Measurements from ENCODE around the gene WFIKKN2. TPM values are rescaled to one million over a fixed set of nuclear protein-coding genes. Genes with fewer than 3 reads are reported as not detected.

Gene WFIKKN2
- total and polyA plus RNA-seq, 2 of the 13 experiments (the other 11 are each of a cell fraction or from before 2014, with no cell fraction given) = not detected

DNA sequence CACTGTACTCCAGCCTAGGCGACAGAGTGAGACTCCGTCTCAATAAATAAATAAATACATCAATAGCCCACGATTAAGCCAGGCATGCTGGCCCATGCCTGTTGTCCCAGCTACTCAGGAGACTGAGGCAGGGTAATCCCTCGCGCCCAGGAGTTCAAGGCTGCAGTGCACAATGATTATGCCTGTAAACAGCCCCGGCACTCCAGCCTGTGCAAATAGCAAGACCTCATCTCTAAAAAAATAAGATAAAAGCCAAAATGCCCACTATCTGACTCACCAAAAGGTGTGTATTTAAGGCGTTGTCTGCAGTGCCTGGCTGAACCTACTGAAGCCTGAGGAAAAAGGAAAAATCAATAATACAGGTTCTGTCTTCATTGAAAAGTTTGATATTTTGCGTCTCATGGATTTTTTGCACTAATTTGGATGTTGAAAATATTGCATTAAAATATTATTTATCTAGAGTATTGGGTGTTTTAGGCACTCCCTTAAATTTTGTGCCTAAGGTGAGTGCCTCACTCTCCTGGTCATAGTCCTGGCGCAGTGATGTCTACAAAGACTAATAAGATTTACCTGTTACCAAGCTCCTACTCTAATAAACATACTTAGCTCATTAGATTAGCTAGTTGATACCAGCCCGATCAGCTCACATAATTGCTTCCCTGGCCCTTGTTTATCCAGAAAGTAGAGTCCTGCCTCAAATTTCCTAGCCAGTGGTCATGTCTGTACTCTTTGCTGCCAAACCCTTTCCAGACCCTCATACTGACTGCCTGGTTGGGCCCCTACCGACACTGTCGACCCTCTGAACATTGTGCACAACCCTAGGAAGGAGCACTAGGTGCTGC is 55.5 kb downstream of the WFIKKN2 start (continued):
- TF ChIP-seq, protein P1, sequence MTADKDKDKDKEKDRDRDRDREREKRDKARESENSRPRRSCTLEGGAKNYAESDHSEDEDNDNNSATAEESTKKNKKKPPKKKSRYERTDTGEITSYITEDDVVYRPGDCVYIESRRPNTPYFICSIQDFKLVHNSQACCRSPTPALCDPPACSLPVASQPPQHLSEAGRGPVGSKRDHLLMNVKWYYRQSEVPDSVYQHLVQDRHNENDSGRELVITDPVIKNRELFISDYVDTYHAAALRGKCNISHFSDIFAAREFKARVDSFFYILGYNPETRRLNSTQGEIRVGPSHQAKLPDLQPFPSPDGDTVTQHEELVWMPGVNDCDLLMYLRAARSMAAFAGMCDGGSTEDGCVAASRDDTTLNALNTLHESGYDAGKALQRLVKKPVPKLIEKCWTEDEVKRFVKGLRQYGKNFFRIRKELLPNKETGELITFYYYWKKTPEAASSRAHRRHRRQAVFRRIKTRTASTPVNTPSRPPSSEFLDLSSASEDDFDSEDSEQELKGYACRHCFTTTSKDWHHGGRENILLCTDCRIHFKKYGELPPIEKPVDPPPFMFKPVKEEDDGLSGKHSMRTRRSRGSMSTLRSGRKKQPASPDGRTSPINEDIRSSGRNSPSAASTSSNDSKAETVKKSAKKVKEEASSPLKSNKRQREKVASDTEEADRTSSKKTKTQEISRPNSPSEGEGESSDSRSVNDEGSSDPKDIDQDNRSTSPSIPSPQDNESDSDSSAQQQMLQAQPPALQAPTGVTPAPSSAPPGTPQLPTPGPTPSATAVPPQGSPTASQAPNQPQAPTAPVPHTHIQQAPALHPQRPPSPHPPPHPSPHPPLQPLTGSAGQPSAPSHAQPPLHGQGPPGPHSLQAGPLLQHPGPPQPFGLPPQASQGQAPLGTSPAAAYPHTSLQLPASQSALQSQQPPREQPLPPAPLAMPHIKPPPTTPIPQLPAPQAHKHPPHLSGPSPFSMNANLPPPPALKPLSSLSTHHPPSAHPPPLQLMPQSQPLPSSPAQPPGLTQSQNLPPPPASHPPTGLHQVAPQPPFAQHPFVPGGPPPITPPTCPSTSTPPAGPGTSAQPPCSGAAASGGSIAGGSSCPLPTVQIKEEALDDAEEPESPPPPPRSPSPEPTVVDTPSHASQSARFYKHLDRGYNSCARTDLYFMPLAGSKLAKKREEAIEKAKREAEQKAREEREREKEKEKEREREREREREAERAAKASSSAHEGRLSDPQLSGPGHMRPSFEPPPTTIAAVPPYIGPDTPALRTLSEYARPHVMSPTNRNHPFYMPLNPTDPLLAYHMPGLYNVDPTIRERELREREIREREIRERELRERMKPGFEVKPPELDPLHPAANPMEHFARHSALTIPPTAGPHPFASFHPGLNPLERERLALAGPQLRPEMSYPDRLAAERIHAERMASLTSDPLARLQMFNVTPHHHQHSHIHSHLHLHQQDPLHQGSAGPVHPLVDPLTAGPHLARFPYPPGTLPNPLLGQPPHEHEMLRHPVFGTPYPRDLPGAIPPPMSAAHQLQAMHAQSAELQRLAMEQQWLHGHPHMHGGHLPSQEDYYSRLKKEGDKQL (CRISPR knock-in tag; IDR thresholded peaks at IDR 0.05; ENCODE audit: low read depth) = peak; percentile 94
- TF ChIP-seq SMYD3 (CRISPR knock-in tag; IDR thresholded peaks at IDR 0.05) (no peak), MAFK (conservative IDR thresholded peaks at IDR 0.05 in 1 of 2, IDR thresholded peaks at IDR 0.05 in 1 of 2; ENCODE audit: low read length in 2 of 2) (no peak; a peak in 1 of 4 replicates), ZNF589 (CRISPR knock-in tag; conservative IDR thresholded peaks at IDR 0.05) (no peak), NFE2 (CRISPR knock-in tag; IDR thresholded peaks at IDR 0.05) (no peak), MEIS2 (CRISPR knock-in tag; IDR thresholded peaks at IDR 0.05) (peak; percentile 53; the same call in 1 of the 2 replicates), ZNF256 (CRISPR knock-in tag; conservative IDR thresholded peaks at IDR 0.05) (no peak), TAF1 (CRISPR knock-in tag; IDR thresholded peaks at IDR 0.05) (no peak), TBL1XR1 (IDR thresholded peaks at IDR 0.05; ENCODE audit: borderline replicate concordance, low read length, partially characterized antibody) (peak; percentile 41), ZBTB7A (CRISPR knock-in tag; IDR thresholded peaks at IDR 0.05) (no peak), ZNF841 (CRISPR knock-in tag; IDR thresholded peaks at IDR 0.05; ENCODE audit: borderline replicate concordance) (no peak), ZBTB20 (CRISPR knock-in tag; IDR thresholded peaks at IDR 0.05; ENCODE audit: borderline replicate concordance, low read depth) (no peak)
- TF ChIP-seq, protein P2, sequence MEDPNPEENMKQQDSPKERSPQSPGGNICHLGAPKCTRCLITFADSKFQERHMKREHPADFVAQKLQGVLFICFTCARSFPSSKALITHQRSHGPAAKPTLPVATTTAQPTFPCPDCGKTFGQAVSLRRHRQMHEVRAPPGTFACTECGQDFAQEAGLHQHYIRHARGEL (CRISPR knock-in tag; IDR thresholded peaks at IDR 0.05) = no peak
- TF ChIP-seq, protein P3, sequence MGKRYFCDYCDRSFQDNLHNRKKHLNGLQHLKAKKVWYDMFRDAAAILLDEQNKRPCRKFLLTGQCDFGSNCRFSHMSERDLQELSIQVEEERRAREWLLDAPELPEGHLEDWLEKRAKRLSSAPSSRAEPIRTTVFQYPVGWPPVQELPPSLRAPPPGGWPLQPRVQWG (CRISPR knock-in tag; IDR thresholded peaks at IDR 0.05; ENCODE audit: borderline replicate concordance, low read depth) = no peak
- TF ChIP-seq, protein P4, sequence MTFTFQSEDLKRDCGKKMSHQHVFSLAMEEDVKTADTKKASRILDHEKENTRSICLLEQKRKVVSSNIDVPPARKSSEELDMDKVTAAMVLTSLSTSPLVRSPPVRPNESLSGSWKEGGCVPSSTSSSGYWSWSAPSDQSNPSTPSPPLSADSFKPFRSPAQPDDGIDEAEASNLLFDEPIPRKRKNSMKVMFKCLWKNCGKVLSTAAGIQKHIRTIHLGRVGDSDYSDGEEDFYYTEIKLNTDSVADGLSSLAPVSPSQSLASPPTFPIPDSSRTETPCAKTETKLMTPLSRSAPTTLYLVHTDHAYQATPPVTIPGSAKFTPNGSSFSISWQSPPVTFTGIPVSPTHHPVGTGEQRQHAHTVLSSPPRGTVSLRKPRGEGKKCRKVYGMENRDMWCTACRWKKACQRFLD (CRISPR knock-in tag; IDR thresholded peaks at IDR 0.05; ENCODE audit: borderline replicate concordance) = no peak
- TF ChIP-seq, protein P5, sequence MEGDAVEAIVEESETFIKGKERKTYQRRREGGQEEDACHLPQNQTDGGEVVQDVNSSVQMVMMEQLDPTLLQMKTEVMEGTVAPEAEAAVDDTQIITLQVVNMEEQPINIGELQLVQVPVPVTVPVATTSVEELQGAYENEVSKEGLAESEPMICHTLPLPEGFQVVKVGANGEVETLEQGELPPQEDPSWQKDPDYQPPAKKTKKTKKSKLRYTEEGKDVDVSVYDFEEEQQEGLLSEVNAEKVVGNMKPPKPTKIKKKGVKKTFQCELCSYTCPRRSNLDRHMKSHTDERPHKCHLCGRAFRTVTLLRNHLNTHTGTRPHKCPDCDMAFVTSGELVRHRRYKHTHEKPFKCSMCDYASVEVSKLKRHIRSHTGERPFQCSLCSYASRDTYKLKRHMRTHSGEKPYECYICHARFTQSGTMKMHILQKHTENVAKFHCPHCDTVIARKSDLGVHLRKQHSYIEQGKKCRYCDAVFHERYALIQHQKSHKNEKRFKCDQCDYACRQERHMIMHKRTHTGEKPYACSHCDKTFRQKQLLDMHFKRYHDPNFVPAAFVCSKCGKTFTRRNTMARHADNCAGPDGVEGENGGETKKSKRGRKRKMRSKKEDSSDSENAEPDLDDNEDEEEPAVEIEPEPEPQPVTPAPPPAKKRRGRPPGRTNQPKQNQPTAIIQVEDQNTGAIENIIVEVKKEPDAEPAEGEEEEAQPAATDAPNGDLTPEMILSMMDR (CRISPR knock-in tag; IDR thresholded peaks at IDR 0.05) = no peak
- TF ChIP-seq, protein P6, sequence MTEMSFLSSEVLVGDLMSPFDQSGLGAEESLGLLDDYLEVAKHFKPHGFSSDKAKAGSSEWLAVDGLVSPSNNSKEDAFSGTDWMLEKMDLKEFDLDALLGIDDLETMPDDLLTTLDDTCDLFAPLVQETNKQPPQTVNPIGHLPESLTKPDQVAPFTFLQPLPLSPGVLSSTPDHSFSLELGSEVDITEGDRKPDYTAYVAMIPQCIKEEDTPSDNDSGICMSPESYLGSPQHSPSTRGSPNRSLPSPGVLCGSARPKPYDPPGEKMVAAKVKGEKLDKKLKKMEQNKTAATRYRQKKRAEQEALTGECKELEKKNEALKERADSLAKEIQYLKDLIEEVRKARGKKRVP (CRISPR knock-in tag; IDR thresholded peaks at IDR 0.05) = peak in 1 of 2 experiments; percentile 60; a peak in 1 of 4 replicates
